GM12892 (cell line): ENCODE results near the gene PSMF1.

Experiments
- POLR2A ChIP-seq: IDR thresholded peaks from 2 replicates; pipeline ENCODE4 v1.6.1; 2011; ENCODE audit warnings: low read depth, low read length, control low read depth
- POLR2AphosphoS5 ChIP-seq: IDR thresholded peaks from 2 replicates; pipeline ENCODE4 v1.6.1; 2011; ENCODE audit warnings: low read depth, low read length, control low read depth
- TAF1 ChIP-seq: IDR thresholded peaks from 2 replicates; pipeline ENCODE4 v1.6.1; 2011; ENCODE audit warnings: low read depth, mild to moderate bottlenecking, control low read depth, low read length, borderline replicate concordance

DNA sequence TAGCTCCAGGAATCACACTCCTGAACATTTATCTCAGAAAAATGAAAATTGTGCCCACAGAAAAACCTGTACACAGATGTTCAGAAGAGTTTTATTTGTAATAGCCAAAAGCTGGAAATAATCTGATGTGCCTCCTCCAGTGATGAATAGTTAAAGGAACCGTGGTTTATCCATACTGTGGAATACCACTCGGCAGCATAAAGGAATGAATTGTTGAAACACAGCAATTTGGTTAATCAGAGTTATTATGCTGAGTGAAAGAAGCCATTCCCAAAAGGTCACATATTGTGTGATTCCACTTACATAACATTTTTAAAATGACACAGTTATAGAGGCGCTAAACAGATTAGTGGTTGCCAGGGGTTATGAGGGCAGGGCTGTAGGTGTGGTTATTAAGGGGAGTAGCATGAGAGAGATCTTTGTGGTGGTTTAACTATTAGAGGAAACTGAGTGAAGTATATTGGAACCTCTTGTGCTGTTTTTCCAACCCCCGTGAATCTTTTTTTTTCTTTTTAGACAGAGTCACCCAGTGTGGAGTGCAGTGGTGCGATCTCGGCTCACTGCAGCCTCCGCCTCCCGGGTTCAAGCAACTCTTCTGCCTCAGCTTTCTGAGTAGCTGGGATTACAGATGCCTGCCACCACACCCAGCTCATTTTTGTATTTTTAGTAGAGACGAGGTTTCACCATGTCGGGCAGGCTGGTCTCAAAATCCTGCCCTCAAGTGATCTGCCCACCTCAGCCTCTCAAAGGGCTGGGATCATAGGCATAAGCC lies 26.2 kb downstream of the PSMF1 start:
- TF ChIP-seq TAF1: no peak
- TF ChIP-seq POLR2AphosphoS5: no peak
- TF ChIP-seq POLR2A: no peak
